ENCODE measurements around the gene UVSSA.
"Not testable (repeated sequence)": the region's sequence is repeated elsewhere in the genome, so short reads cannot be mapped to it uniquely, and the experiment has no call there.

UVSSA gene

GRCh38 chr4:1417522-1418390 lies 70.7 kb downstream of the UVSSA start:
- no peak for DNase-seq (ENCODE audit: low read depth in 1 of 2, low spot score in 1 of 2)

- no peak for DNase-seq (ENCODE audit: low read depth in 1 of 2, low spot score in 1 of 2)
Measured at GRCh38 chr4:1418494-1419285, 71.7 kb downstream of the UVSSA start.

- DNase-seq (ENCODE audit: low read depth in 1 of 2, low spot score in 1 of 2): no peak
Measured at GRCh38 chr4:1419708-1420107, 72.7 kb downstream of the UVSSA start.

- DNase-seq (ENCODE audit: low read depth in 1 of 2, low spot score in 1 of 2): no peak
Measured at GRCh38 chr4:1421657-1422056, 74.6 kb downstream of the UVSSA start.

GRCh38 chr4:1427010-1427409 lies 80.0 kb downstream of the UVSSA start:
- no peak for DNase-seq (ENCODE audit: low read depth in 1 of 2, low spot score in 1 of 2)

- DNase-seq (ENCODE audit: low read depth in 1 of 2, low spot score in 1 of 2): not testable (repeated sequence)
Measured at GRCh38 chr4:1443688-1444172, 96.7 kb downstream of the UVSSA start.
